ENCODE measurements around the gene LRCH4. TPM values are rescaled to one million over a fixed set of nuclear protein-coding genes. Genes with fewer than 3 reads are reported as not detected.
"Not testable (repeated sequence)": the region's sequence is repeated elsewhere in the genome, so short reads cannot be mapped to it uniquely, and the experiment has no call there.

The LRCH4 gene
- total RNA-seq, 1 donor, result 153 TPM

- Histone ChIP-seq H3K4me1 (ENCODE audit: insufficient read depth, low read length) (peaks cover 43% of the 10 kb centered on the region), H3K4me3 (ENCODE audit: low read length) (no peak overlapping the region), H3K9me3 (ENCODE audit: low read depth, low read length) (no peaks in the 10 kb centered on the region)
Measured at GRCh38 chr7:100568896-100569844, 16.8 kb downstream of the LRCH4 start.

GRCh38 chr7:100568176-100568895 lies 17.6 kb downstream of the LRCH4 start:
- Histone ChIP-seq H3K9me3 (ENCODE audit: low read depth, low read length) (no peaks in the 10 kb centered on the region), H3K4me1 (ENCODE audit: insufficient read depth, low read length) (peaks cover 47% of the 10 kb centered on the region), H3K4me3 (ENCODE audit: low read length) (no peak overlapping the region), H3K27me3 (ENCODE audit: insufficient read depth, low read length) (no peaks in the 10 kb centered on the region)

More at GRCh38 chr7:100568896-100569844, 16.8 kb downstream of the LRCH4 start:
- no peaks in the 10 kb centered on the region for H3K27me3 ChIP-seq (ENCODE audit: insufficient read depth, low read length)

GRCh38 chr7:100567751-100568175 lies 18.2 kb downstream of the LRCH4 start:
- Histone ChIP-seq H3K4me3 (ENCODE audit: low read length) (no peak overlapping the region), H3K27me3 (ENCODE audit: insufficient read depth, low read length) (no peaks in the 10 kb centered on the region), H3K9me3 (ENCODE audit: low read depth, low read length) (no peaks in the 10 kb centered on the region), H3K4me1 (ENCODE audit: insufficient read depth, low read length) (peaks cover 47% of the 10 kb centered on the region)

- H3K9me3 ChIP-seq (ENCODE audit: low read depth, low read length), result no peaks in the 10 kb centered on the region
- H3K4me3 ChIP-seq (ENCODE audit: low read length), result no peak overlapping the region
- H3K4me1 ChIP-seq (ENCODE audit: insufficient read depth, low read length), result peaks cover 47% of the 10 kb centered on the region
- no peaks in the 10 kb centered on the region for H3K27me3 ChIP-seq (ENCODE audit: insufficient read depth, low read length)
Measured at GRCh38 chr7:100567031-100567730, 18.7 kb downstream of the LRCH4 start.

- Histone ChIP-seq H3K27me3 (ENCODE audit: insufficient read depth, low read length) (no peaks in the 10 kb centered on the region), H3K9me3 (ENCODE audit: low read depth, low read length) (no peaks in the 10 kb centered on the region), H3K4me3 (ENCODE audit: low read length) (no peak overlapping the region), H3K4me1 (ENCODE audit: insufficient read depth, low read length) (peaks cover 38% of the 10 kb centered on the region)
Measured at GRCh38 chr7:100566018-100566531, 19.9 kb downstream of the LRCH4 start.

GRCh38 chr7:100565133-100565571 lies 20.8 kb downstream of the LRCH4 start:
- Histone ChIP-seq H3K9me3 (ENCODE audit: low read depth, low read length) (no peaks in the 10 kb centered on the region), H3K4me1 (ENCODE audit: insufficient read depth, low read length) (peaks cover 29% of the 10 kb centered on the region), H3K27me3 (ENCODE audit: insufficient read depth, low read length) (no peaks in the 10 kb centered on the region), H3K4me3 (ENCODE audit: low read length) (no peak overlapping the region)

GRCh38 chr7:100564405-100564804 lies 21.5 kb downstream of the LRCH4 start:
- peaks cover 22% of the 10 kb centered on the region for H3K4me1 ChIP-seq (ENCODE audit: insufficient read depth, low read length)
- H3K9me3 ChIP-seq (ENCODE audit: low read depth, low read length); H3K4me3 ChIP-seq (ENCODE audit: low read length); H3K27me3 ChIP-seq (ENCODE audit: insufficient read depth, low read length): not testable (repeated sequence)

GRCh38 chr7:100563809-100564400 lies 22.0 kb downstream of the LRCH4 start:
- no peaks in the 10 kb centered on the region for H3K9me3 ChIP-seq (ENCODE audit: low read depth, low read length)
- no peaks in the 10 kb centered on the region for H3K27me3 ChIP-seq (ENCODE audit: insufficient read depth, low read length)
- no peak overlapping the region for H3K4me3 ChIP-seq (ENCODE audit: low read length)
- peaks cover 17% of the 10 kb centered on the region for H3K4me1 ChIP-seq (ENCODE audit: insufficient read depth, low read length)

GRCh38 chr7:100563100-100563564 lies 22.8 kb downstream of the LRCH4 start:
- H3K9me3 ChIP-seq (ENCODE audit: low read depth, low read length), result no peaks in the 10 kb centered on the region
- H3K4me3 ChIP-seq (ENCODE audit: low read length), result no peak overlapping the region
- peaks cover 11% of the 10 kb centered on the region for H3K4me1 ChIP-seq (ENCODE audit: insufficient read depth, low read length)
- no peaks in the 10 kb centered on the region for H3K27me3 ChIP-seq (ENCODE audit: insufficient read depth, low read length)

- H3K4me3 ChIP-seq (ENCODE audit: low read length), result no peak overlapping the region
- H3K4me1 ChIP-seq (ENCODE audit: insufficient read depth, low read length), result peaks cover 4% of the 10 kb centered on the region
- H3K9me3 ChIP-seq (ENCODE audit: low read depth, low read length), result no peaks in the 10 kb centered on the region
- no peaks in the 10 kb centered on the region for H3K27me3 ChIP-seq (ENCODE audit: insufficient read depth, low read length)
Measured at GRCh38 chr7:100562195-100563099, 23.5 kb downstream of the LRCH4 start.

GRCh38 chr7:100561491-100562194 lies 24.3 kb downstream of the LRCH4 start:
- H3K27me3 ChIP-seq (ENCODE audit: insufficient read depth, low read length), result no peaks in the 10 kb centered on the region
- H3K4me1 ChIP-seq (ENCODE audit: insufficient read depth, low read length), result peaks cover 8% of the 10 kb centered on the region
- H3K4me3 ChIP-seq (ENCODE audit: low read length), result no peak overlapping the region
- H3K9me3 ChIP-seq (ENCODE audit: low read depth, low read length), result no peaks in the 10 kb centered on the region

GRCh38 chr7:100559127-100559526 lies 26.8 kb downstream of the LRCH4 start:
- Histone ChIP-seq H3K4me1 (ENCODE audit: insufficient read depth, low read length) (peaks cover 27% of the 10 kb centered on the region), H3K27me3 (ENCODE audit: insufficient read depth, low read length) (no peaks in the 10 kb centered on the region), H3K9me3 (ENCODE audit: low read depth, low read length) (no peaks in the 10 kb centered on the region), H3K4me3 (ENCODE audit: low read length) (no peak overlapping the region)

GRCh38 chr7:100556541-100556940 lies 29.4 kb downstream of the LRCH4 start:
- no peaks in the 10 kb centered on the region for H3K27me3 ChIP-seq (ENCODE audit: insufficient read depth, low read length)
- no peak overlapping the region for H3K4me3 ChIP-seq (ENCODE audit: low read length)
- no peaks in the 10 kb centered on the region for H3K9me3 ChIP-seq (ENCODE audit: low read depth, low read length)
- peaks cover 25% of the 10 kb centered on the region for H3K4me1 ChIP-seq (ENCODE audit: insufficient read depth, low read length)
